Measurements from ENCODE around the gene TCF7. TPM values are rescaled to one million over a fixed set of nuclear protein-coding genes. Genes with fewer than 3 reads are reported as not detected.
A peak's percentile ranks its signal among the peaks of the same experiment; 100 is the strongest.

TCF7 gene
- total and polyA plus RNA-seq, 2 of the 13 experiments (the other 11 are each of a cell fraction or from before 2014, with no cell fraction given) = 6.3 to 6.8 TPM

DNA sequence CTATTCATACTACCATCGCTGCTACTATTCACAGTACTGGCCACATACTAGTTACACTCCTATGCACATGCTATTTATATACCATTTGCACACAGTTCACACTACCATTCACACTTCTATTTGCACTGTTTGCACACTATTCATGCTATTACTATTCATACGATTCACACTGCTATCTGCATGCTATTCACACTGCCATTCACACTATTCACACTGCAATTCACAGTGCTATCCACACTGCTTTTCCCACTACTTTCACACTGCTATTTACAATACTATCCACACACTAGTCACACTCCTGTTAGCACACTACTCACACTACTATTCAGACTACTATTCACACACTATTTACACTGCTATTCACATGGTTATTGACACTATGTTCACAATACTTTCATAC lies 39.4 kb upstream of the TCF7 start:
- no peaks in the 10 kb centered on the region for H3K27me3 ChIP-seq (ENCODE audit: control insufficient read depth in 1 of 2, insufficient read depth in 2 of 2, low read length in 2 of 2)
- peak; percentile 91 for TF ChIP-seq ZNF18 (CRISPR knock-in tag; IDR thresholded peaks at IDR 0.05; ENCODE audit: insufficient replicate concordance)
- no peak for TF ChIP-seq ATRX (CRISPR knock-in tag; IDR thresholded peaks at IDR 0.05; ENCODE audit: borderline replicate concordance)
- H3K9me3 ChIP-seq (ENCODE audit: low read length) = no peaks in the 10 kb centered on the region
- H3K4me1 ChIP-seq (ENCODE audit: insufficient read depth, low read length) = peaks cover 53% of the 10 kb centered on the region
- H3K27ac ChIP-seq (ENCODE audit: extremely low read length, insufficient read depth, low read length) = no peak overlapping the region
- H3K9ac ChIP-seq (ENCODE audit: insufficient read depth, low read depth, low read length) = no peak overlapping the region
- H3K4me2 ChIP-seq (ENCODE audit: low read depth, low read length) = no peak overlapping the region
- no peak for DNase-seq (ENCODE audit: low spot score)
- intact Hi-C loops (cut with micrococcal nuclease; ENCODE audit: unreplicated experiment) = no loop called here
- H4K20me1 ChIP-seq (ENCODE audit: insufficient read depth, low read length) = no peaks in the 10 kb centered on the region
- in situ Hi-C loops (cut with HindIII; ENCODE audit: extremely low pct_ligation_motif_present, low pct_unique_long_range_greater_than_20kb) = no loop called here
- no TSS peak for BruUV-seq (replicated peaks)
- ChIA-PET POLR2A (no interaction called here), CTCF (ENCODE audit: low intra/inter-chr PET ratio, low total read pairs) (no interaction called here)
- 91% methylated on average over 2 of the region's 2 CpGs for WGBS (ENCODE audit: low lambda C conversion rate)
- no peaks in the 10 kb centered on the region for H3K79me2 ChIP-seq (ENCODE audit: insufficient read depth, low read length)
- H3K36me3 ChIP-seq (replicated peaks in 1 of 2; ENCODE audit: control insufficient read depth in 1 of 2, insufficient read depth in 2 of 2, low read length in 2 of 2) = no peaks in the 10 kb centered on the region
- H2AFZ ChIP-seq (ENCODE audit: low read length) = no peak overlapping the region
- no peak for ATAC-seq
- no peak for FAIRE-seq
- H3K4me3 ChIP-seq (replicated peaks in 1 of 3; ENCODE audit: insufficient read depth in 1 of 3, low read depth in 2 of 3, low read length in 3 of 3) = no peak overlapping the region

GRCh38 chr5:134077926-134078580 lies 36.4 kb upstream of the TCF7 start:
- peak; percentile 77 for ATAC-seq
- H3K27me3 ChIP-seq (ENCODE audit: control insufficient read depth in 1 of 2, insufficient read depth in 2 of 2, low read length in 2 of 2) = no peaks in the 10 kb centered on the region
- TF ChIP-seq ZNF619 (CRISPR knock-in tag; IDR thresholded peaks at IDR 0.05) = no peak
- TF ChIP-seq, protein P1, sequence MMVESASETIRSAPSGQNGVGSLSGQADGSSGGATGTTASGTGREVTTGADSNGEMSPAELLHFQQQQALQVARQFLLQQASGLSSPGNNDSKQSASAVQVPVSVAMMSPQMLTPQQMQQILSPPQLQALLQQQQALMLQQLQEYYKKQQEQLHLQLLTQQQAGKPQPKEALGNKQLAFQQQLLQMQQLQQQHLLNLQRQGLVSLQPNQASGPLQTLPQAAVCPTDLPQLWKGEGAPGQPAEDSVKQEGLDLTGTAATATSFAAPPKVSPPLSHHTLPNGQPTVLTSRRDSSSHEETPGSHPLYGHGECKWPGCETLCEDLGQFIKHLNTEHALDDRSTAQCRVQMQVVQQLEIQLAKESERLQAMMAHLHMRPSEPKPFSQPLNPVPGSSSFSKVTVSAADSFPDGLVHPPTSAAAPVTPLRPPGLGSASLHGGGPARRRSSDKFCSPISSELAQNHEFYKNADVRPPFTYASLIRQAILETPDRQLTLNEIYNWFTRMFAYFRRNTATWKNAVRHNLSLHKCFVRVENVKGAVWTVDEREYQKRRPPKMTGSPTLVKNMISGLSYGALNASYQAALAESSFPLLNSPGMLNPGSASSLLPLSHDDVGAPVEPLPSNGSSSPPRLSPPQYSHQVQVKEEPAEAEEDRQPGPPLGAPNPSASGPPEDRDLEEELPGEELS (CRISPR knock-in tag; IDR thresholded peaks at IDR 0.05) = no peak
- peak; percentile 16; the same call in 1 of the 2 replicates for TF ChIP-seq ZNF687 (CRISPR knock-in tag; IDR thresholded peaks at IDR 0.05)
- TF ChIP-seq KAT8 (CRISPR knock-in tag; IDR thresholded peaks at IDR 0.05) = no peak
- H2AFZ ChIP-seq (ENCODE audit: low read length) = no peak overlapping the region
- H3K4me2 ChIP-seq (ENCODE audit: low read depth, low read length) = no peak overlapping the region
- no TSS peak for BruUV-seq (replicated peaks)
- no peaks in the 10 kb centered on the region for H3K36me3 ChIP-seq (replicated peaks in 1 of 2; ENCODE audit: control insufficient read depth in 1 of 2, insufficient read depth in 2 of 2, low read length in 2 of 2)
- no peak overlapping the region for H3K9ac ChIP-seq (ENCODE audit: insufficient read depth, low read depth, low read length)
- FAIRE-seq = no peak
- H4K20me1 ChIP-seq (ENCODE audit: insufficient read depth, low read length) = no peaks in the 10 kb centered on the region
- no peak for DNase-seq (ENCODE audit: low spot score)
- WGBS (ENCODE audit: low lambda C conversion rate) = 38% methylated on average over 7 of the region's 8 CpGs
- H3K9me3 ChIP-seq (ENCODE audit: low read length) = no peaks in the 10 kb centered on the region
- no peaks in the 10 kb centered on the region for H3K79me2 ChIP-seq (ENCODE audit: insufficient read depth, low read length)
- no peak overlapping the region for H3K4me3 ChIP-seq (replicated peaks in 1 of 3; ENCODE audit: insufficient read depth in 1 of 3, low read depth in 2 of 3, low read length in 3 of 3)
- H3K27ac ChIP-seq (ENCODE audit: extremely low read length, insufficient read depth, low read length) = no peak overlapping the region
- POLR2A ChIA-PET = interaction anchor here (1.6 kb wide), 1 partner anchor 149 kb away, joined by 3 read pairs; no protein-coding TSS in a partner anchor
- CTCF ChIA-PET (ENCODE audit: low intra/inter-chr PET ratio, low total read pairs) = no interaction called here
- peaks cover 32% of the 10 kb centered on the region for H3K4me1 ChIP-seq (ENCODE audit: insufficient read depth, low read length)
- intact Hi-C loops (cut with micrococcal nuclease; ENCODE audit: unreplicated experiment) = no loop called here
- in situ Hi-C loops (cut with HindIII; ENCODE audit: extremely low pct_ligation_motif_present, low pct_unique_long_range_greater_than_20kb) = no loop called here

Data from HepG2 (cell line).